BJ (cell line): ENCODE measurements around the gene PHLDA2. TPM values are rescaled to one million over a fixed set of nuclear protein-coding genes. Genes with fewer than 3 reads are reported as not detected.

Source experiments
- CTCF ChIA-PET: fragments of 350-600 bp; formaldehyde crosslinking; extraction: SDS; loops from one replicate; lab custom pipeline; 2021; ENCODE audit warnings: antibody characterized with exemption, inconsistent platforms; lab: Yijun Ruan, JAX
- POLR2A ChIA-PET: fragments of 300-600 bp; sonication (Branson Sonifier 250); formaldehyde crosslinking; extraction: SDS; loops from one replicate; lab custom pipeline; 2021; ENCODE audit warnings: antibody characterized with exemption; lab: Charles Lee
- DNase-seq: peaks from one replicate; pipeline ENCODE4 v3.0.0-alpha.2; 2011; ENCODE audit warnings: low read depth
- H3K27me3 ChIP-seq: 2 replicates; pipeline ENCODE4 v1.6.0; 2011; ENCODE audit warnings: low read length; ENCODE audit not compliant: control insufficient read depth, insufficient read depth
- H3K36me3 ChIP-seq: 2 replicates; pipeline ENCODE4 v1.5.1; 2011; ENCODE audit warnings: low read length; ENCODE audit not compliant: control insufficient read depth, insufficient read depth
- H3K4me3 ChIP-seq: 2 replicates; pipeline ENCODE4 v1.5.1; 2011; ENCODE audit warnings: low read depth, mild to moderate bottlenecking, control low read depth, low read length
- polyA plus RNA-seq: library from polyadenylated mRNA; depleted of rRNA; stranded (reverse); fragments of >200 nt; gene quantifications from 2 replicates; pipeline ENCODE4 v1.2.3, GENCODE V29; 2011
- TF ChIP-seq, protein P1 (sequence below): IDR thresholded peaks from 2 replicates; pipeline ENCODE4 v1.5.1; 2011; ENCODE audit warnings: low read depth, mild to moderate bottlenecking, control low read depth, inconsistent platforms, low read length, moderate library complexity; ENCODE audit not compliant: insufficient read depth

PHLDA2 gene
- polyA plus RNA-seq, 1 experiment, result 12.8 TPM

GRCh38 chr11:2921742-2922493, 7.3 kb downstream of the PHLDA2 start:
- CTCF ChIA-PET, result interaction anchor here (1.2 kb wide), 1 partner anchor 390 kb away, joined by 4 read pairs; no protein-coding TSS in a partner anchor
- POLR2A ChIA-PET, result no interaction called here
- no peak for DNase-seq
- Histone ChIP-seq H3K36me3 (peaks cover 2% of the 10 kb centered on the region; the same call in 1 of the 2 replicates), H3K4me3 (no peak overlapping the region), H3K27me3 (no peaks in the 10 kb centered on the region)
- TF ChIP-seq, protein P1, sequence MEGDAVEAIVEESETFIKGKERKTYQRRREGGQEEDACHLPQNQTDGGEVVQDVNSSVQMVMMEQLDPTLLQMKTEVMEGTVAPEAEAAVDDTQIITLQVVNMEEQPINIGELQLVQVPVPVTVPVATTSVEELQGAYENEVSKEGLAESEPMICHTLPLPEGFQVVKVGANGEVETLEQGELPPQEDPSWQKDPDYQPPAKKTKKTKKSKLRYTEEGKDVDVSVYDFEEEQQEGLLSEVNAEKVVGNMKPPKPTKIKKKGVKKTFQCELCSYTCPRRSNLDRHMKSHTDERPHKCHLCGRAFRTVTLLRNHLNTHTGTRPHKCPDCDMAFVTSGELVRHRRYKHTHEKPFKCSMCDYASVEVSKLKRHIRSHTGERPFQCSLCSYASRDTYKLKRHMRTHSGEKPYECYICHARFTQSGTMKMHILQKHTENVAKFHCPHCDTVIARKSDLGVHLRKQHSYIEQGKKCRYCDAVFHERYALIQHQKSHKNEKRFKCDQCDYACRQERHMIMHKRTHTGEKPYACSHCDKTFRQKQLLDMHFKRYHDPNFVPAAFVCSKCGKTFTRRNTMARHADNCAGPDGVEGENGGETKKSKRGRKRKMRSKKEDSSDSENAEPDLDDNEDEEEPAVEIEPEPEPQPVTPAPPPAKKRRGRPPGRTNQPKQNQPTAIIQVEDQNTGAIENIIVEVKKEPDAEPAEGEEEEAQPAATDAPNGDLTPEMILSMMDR, result no peak

DNA sequence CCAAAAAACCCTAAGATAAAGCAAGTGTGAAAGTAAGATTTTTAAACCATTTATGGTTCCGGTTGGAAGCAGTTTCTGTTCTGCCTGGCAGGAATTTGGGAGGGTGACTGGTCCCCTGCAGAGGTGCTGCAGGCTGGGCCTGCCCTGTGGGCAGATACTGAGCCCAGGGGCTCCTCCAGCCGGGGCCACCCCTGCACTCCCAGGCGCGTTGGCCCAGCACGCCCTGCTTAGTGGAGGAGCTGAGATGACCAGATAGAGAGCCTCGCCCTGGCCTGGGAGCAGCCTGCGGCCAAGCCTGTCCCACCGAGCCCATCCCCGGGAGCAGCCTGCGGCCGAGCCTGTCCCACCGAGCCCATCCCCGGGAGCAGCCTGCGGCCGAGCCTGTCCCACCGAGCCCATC, 8.0 kb downstream of the PHLDA2 start:
- TF ChIP-seq, protein P1, result no peak
- POLR2A ChIA-PET, result no interaction called here
- Histone ChIP-seq H3K27me3 (no peaks in the 10 kb centered on the region), H3K36me3 (peaks cover 2% of the 10 kb centered on the region; the same call in 1 of the 2 replicates), H3K4me3 (no peak overlapping the region)
- CTCF ChIA-PET, result no interaction called here
- no peak for DNase-seq

- no peak for DNase-seq
- Histone ChIP-seq H3K4me3 (no peak overlapping the region), H3K27me3 (no peaks in the 10 kb centered on the region), H3K36me3 (peaks cover 2% of the 10 kb centered on the region; the same call in 1 of the 2 replicates)
- ChIA-PET POLR2A (interaction anchor here (0.5 kb wide), 1 partner anchor 19 kb away, joined by 3 read pairs; no protein-coding TSS in a partner anchor), CTCF (interaction anchor here (0.8 to 1.3 kb wide), 4 partner anchors 9 to 389 kb away, joined by 3 read pairs; partner anchors contain the start of gene PHLDA2)
- TF ChIP-seq, protein P1, result no peak
Observed at GRCh38 chr11:2920343-2920742, 8.9 kb downstream of the PHLDA2 start.

DNA sequence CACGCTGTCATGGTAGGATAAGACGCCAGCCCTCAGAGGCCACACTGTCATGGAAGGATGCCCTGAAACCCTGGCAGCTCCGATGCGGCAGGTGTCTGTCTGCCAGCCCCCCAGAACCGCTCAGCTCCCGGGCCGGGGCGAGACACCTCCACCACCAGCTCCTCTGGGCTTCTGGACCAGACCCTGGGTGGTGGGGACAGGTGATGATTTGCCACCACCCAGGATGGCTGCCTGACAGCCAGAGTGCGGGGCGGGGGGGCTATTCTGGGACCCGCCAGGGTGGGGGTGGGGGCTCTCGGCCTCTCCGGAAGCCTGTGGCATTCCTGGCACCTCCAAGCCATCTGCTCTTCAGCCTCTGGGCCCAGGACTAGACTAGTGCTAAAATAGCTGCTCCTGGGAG, 9.4 kb downstream of the PHLDA2 start:
- POLR2A ChIA-PET, result no interaction called here

GRCh38 chr11:2919188-2919587, 10.0 kb downstream of the PHLDA2 start:
- POLR2A ChIA-PET, result no interaction called here
- Histone ChIP-seq H3K4me3 (no peak overlapping the region), H3K27me3 (no peaks in the 10 kb centered on the region), H3K36me3 (peaks cover 2% of the 10 kb centered on the region; the same call in 1 of the 2 replicates)
- CTCF ChIA-PET, result interaction anchor here (0.9 to 2.5 kb wide), 3 partner anchors 11 to 388 kb away, joined by 3 to 7 read pairs (median 3); partner anchors contain the start of gene PHLDA2
- no peak for DNase-seq
- TF ChIP-seq, protein P1, result no peak

More for the DNA sequence above, 9.4 kb downstream of the PHLDA2 start:
- CTCF ChIA-PET, result interaction anchor here (0.8 to 1.3 kb wide), 4 partner anchors 9 to 389 kb away, joined by 3 read pairs; partner anchors contain the start of gene PHLDA2
- no peaks in the 10 kb centered on the region for H3K27me3 ChIP-seq
- H3K4me3 ChIP-seq, result no peak overlapping the region
- TF ChIP-seq, protein P1, result no peak
- no peak for DNase-seq
- peaks cover 2% of the 10 kb centered on the region; the same call in 1 of the 2 replicates for H3K36me3 ChIP-seq
